Measurements from ENCODE around the gene SIGLECL1.

DNA sequence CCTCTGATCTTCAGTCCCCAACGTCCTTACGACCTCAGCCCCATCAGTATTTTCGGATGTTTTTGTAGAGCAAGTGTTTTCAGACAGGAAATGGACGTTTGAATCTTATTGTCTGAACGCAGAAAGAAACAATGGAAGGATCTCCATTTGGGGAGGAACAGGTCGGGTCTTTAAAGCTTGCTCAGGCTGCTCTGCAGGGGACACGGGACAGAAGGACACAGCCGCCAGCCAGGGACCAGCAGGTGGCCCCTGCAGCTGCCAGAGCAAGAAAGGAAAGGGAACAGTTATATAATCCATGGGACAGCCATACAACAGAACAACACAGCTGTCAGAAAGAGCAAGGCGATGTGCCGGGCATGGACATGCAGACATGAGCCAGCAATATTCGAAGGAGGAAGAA, 42.1 kb downstream of the SIGLECL1 start:
- TF ChIP-seq, protein P1, sequence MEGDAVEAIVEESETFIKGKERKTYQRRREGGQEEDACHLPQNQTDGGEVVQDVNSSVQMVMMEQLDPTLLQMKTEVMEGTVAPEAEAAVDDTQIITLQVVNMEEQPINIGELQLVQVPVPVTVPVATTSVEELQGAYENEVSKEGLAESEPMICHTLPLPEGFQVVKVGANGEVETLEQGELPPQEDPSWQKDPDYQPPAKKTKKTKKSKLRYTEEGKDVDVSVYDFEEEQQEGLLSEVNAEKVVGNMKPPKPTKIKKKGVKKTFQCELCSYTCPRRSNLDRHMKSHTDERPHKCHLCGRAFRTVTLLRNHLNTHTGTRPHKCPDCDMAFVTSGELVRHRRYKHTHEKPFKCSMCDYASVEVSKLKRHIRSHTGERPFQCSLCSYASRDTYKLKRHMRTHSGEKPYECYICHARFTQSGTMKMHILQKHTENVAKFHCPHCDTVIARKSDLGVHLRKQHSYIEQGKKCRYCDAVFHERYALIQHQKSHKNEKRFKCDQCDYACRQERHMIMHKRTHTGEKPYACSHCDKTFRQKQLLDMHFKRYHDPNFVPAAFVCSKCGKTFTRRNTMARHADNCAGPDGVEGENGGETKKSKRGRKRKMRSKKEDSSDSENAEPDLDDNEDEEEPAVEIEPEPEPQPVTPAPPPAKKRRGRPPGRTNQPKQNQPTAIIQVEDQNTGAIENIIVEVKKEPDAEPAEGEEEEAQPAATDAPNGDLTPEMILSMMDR (conservative IDR thresholded peaks at IDR 0.05): no peak
- no peak for TF ChIP-seq ZFX (IDR thresholded peaks at IDR 0.05)

All from C4-2B (cell line).